Bladder microvascular endothelial cell (primary cell): Measurements from ENCODE around the gene SMAD7. TPM values are rescaled to one million over a fixed set of nuclear protein-coding genes. Genes with fewer than 3 reads are reported as not detected.

Experiments
- total RNA-seq: library from RNA; depleted of rRNA; stranded (reverse); fragments of >200 nt; gene quantifications from 2 replicates; pipeline ENCODE4 v1.2.3, GENCODE V29; 2014

SMAD7 gene, protein sequence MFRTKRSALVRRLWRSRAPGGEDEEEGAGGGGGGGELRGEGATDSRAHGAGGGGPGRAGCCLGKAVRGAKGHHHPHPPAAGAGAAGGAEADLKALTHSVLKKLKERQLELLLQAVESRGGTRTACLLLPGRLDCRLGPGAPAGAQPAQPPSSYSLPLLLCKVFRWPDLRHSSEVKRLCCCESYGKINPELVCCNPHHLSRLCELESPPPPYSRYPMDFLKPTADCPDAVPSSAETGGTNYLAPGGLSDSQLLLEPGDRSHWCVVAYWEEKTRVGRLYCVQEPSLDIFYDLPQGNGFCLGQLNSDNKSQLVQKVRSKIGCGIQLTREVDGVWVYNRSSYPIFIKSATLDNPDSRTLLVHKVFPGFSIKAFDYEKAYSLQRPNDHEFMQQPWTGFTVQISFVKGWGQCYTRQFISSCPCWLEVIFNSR
- 2.3 and 6.4 TPM in 2 replicates for total RNA-seq

GRCh38 chr18:48950536-48951447, at the start of gene SMAD7:
SMAD7 (minus strand) TSS chr18:48950965; CDS start chr18:48950424, 541 bp downstream.

